ENCODE measurements around the gene ZNF260.

The ZNF260 gene

DNA sequence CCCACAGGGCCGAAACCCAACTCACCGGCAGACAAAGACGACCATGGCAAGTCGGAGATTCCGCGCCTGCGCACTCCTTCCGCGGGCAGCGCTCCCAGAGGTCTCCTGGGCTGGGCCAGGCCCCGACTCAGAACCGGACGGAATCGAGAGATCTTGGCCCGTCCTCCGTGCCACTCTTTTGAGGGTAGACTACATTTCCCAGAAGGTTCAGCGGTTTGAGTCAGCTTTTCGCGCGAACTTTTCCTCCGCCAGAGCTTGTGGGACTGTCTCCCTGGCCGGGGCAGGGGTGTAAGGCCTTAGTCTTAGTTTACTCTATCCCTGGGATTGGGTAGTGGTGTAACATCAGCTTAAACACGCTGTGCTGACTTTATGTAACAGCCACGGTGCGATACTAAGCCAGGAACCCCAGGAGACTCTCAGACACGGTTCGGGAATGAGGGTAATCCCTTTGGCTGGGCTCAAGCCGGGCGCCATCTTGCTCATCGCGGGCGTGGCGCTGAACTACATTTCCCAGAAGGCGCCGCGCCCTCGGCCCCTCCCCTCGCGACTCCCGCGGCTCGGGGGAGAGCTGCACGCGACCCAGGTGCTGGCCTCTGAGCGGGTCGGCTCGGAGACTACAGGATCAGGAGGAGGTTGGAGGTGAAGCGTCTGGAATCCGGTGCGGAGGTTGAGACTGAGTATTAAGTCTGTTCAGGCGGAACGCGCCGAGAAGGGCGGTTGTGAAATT, at the start of gene ZNF260:
Gene ZNF260 (minus strand): TSS at position 78 of the 727 bp plus-strand sequence. CDS start 13,033 bp downstream, outside the sequence.
- DNase-seq = peak; percentile 95
- peaks cover 13% of the 10 kb centered on the region for H3K27me3 Mint-ChIP-seq (ENCODE audit: low read depth, poor library complexity)
- H3K36me3 Mint-ChIP-seq (ENCODE audit: low read depth) = peaks cover 93% of the 10 kb centered on the region
- H3K4me3 Mint-ChIP-seq = peak within 1 kb of the TSS; percentile 97
- H3K9me3 Mint-ChIP-seq = peaks cover 92% of the 10 kb centered on the region
- H3K4me1 Mint-ChIP-seq = peaks cover 15% of the 10 kb centered on the region
- TF ChIP-seq, protein P1, sequence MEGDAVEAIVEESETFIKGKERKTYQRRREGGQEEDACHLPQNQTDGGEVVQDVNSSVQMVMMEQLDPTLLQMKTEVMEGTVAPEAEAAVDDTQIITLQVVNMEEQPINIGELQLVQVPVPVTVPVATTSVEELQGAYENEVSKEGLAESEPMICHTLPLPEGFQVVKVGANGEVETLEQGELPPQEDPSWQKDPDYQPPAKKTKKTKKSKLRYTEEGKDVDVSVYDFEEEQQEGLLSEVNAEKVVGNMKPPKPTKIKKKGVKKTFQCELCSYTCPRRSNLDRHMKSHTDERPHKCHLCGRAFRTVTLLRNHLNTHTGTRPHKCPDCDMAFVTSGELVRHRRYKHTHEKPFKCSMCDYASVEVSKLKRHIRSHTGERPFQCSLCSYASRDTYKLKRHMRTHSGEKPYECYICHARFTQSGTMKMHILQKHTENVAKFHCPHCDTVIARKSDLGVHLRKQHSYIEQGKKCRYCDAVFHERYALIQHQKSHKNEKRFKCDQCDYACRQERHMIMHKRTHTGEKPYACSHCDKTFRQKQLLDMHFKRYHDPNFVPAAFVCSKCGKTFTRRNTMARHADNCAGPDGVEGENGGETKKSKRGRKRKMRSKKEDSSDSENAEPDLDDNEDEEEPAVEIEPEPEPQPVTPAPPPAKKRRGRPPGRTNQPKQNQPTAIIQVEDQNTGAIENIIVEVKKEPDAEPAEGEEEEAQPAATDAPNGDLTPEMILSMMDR (IDR thresholded peaks at IDR 0.05) = no peak
- peak within 1 kb of the TSS; percentile 100 for H3K27ac Mint-ChIP-seq

GRCh38 chr19:36577271-36577996, 49.4 kb upstream of the ZNF260 start:
- Mint-ChIP-seq H3K4me3 (no peak overlapping the region), H3K9me3 (peaks cover 96% of the 10 kb centered on the region)
- TF ChIP-seq, protein P1 (IDR thresholded peaks at IDR 0.05) = no peak

GRCh38 chr19:36574741-36575140, 46.7 kb upstream of the ZNF260 start:
- Mint-ChIP-seq H3K4me1 (peaks cover 33% of the 10 kb centered on the region), H3K36me3 (ENCODE audit: low read depth) (peaks cover 93% of the 10 kb centered on the region), H3K4me3 (peak overlapping the region; percentile 92), H3K27ac (no peak overlapping the region), H3K9me3 (peaks cover 93% of the 10 kb centered on the region), H3K27me3 (ENCODE audit: low read depth, poor library complexity) (no peaks in the 10 kb centered on the region)
- TF ChIP-seq, protein P1 (IDR thresholded peaks at IDR 0.05) = no peak
- DNase-seq = no peak

More at GRCh38 chr19:36577271-36577996, 49.4 kb upstream of the ZNF260 start:
- no peak for DNase-seq
- H3K4me1 Mint-ChIP-seq = peaks cover 24% of the 10 kb centered on the region
- peaks cover 93% of the 10 kb centered on the region for H3K36me3 Mint-ChIP-seq (ENCODE audit: low read depth)
- no peaks in the 10 kb centered on the region for H3K27me3 Mint-ChIP-seq (ENCODE audit: low read depth, poor library complexity)
- no peak overlapping the region for H3K27ac Mint-ChIP-seq

GRCh38 chr19:36573895-36574720, 46.0 kb upstream of the ZNF260 start:
- TF ChIP-seq, protein P1 (IDR thresholded peaks at IDR 0.05) = no peak
- Mint-ChIP-seq H3K27me3 (ENCODE audit: low read depth, poor library complexity) (no peaks in the 10 kb centered on the region), H3K27ac (peak overlapping the region; percentile 96), H3K36me3 (ENCODE audit: low read depth) (peaks cover 93% of the 10 kb centered on the region), H3K9me3 (peaks cover 93% of the 10 kb centered on the region), H3K4me3 (peak overlapping the region; percentile 92), H3K4me1 (peaks cover 33% of the 10 kb centered on the region)
- DNase-seq = no peak

DNA sequence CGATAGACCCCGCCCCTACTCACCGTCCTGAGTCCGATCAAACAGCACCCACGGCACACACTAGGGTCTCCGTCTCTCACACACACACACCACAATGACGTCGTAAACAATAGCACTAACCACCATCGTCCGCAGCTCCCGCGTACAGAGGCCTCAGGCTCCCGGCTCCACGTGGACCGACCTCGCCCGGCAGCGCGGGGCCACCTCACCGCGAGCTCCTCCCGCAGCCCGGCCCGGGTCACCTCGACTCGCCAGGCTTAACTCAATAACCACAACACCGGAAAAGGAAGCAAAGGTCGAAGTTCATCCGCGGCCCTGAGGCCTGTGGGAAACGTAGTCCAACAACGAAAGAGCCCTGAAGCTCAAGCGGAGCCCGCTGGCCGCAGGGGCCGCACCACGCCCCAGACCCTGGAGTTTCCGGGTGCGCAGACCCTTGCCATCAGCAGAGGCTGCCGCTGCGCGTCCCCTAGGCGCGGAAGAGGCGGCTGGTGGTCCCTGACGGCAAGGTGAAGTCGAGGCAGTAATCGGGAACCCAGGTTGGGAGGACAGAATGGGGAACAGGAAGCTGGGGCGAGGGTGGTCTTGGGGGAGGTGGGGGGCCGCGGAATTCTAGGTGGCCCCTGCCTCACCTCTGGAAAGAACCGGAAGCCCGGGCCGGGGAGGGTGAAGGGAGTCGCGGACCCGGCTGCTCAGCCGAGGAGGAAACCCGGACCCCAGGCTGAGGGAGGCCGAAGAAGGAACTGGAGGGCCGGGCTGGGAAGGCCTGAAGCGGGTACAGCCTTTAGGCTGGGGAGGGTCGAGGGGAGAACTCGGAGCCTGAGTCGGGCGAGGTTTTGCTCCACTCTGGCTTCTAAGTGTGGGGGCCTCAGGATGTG, 45.2 kb upstream of the ZNF260 start, which contains the start of gene ZNF529:
Gene ZNF529 (minus strand): TSS at position 273 of the 875 bp plus-strand sequence. CDS start 946 bp downstream, outside the sequence.
- TF ChIP-seq, protein P1 (IDR thresholded peaks at IDR 0.05) = no peak
- Mint-ChIP-seq H3K36me3 (ENCODE audit: low read depth) (peaks cover 93% of the 10 kb centered on the region), H3K9me3 (peaks cover 93% of the 10 kb centered on the region)

More for the DNA sequence above, 45.2 kb upstream of the ZNF260 start, which contains the start of gene ZNF529:
- Mint-ChIP-seq H3K27me3 (ENCODE audit: low read depth, poor library complexity) (no peaks in the 10 kb centered on the region), H3K27ac (peak within 1 kb of the TSS; percentile 96), H3K4me3 (peak within 1 kb of the TSS; percentile 92), H3K4me1 (peaks cover 33% of the 10 kb centered on the region)
- peak; percentile 89 for DNase-seq
